WTC11 (cell line): Measurements from ENCODE around the gene TSSK2.

Experiments used
- FOXK1 ChIP-seq: sonication (generic); formaldehyde crosslinking; IDR thresholded peaks from 2 replicates; pipeline ENCODE4 v1.8.0; 2022; ENCODE audit warnings: mild to moderate bottlenecking, moderate library complexity, missing genetic modification reagents
- FOXP1 ChIP-seq: sonication (generic); formaldehyde crosslinking; IDR thresholded peaks from 2 replicates; pipeline ENCODE4 v1.8.0; 2022; ENCODE audit warnings: missing genetic modification reagents, mild to moderate bottlenecking, moderate library complexity, borderline replicate concordance
- KAT7 ChIP-seq: sonication (generic); formaldehyde crosslinking; IDR thresholded peaks from 2 replicates; pipeline ENCODE4 v1.8.1; 2023; ENCODE audit warnings: missing genetic modification reagents, mild to moderate bottlenecking, borderline replicate concordance
- RELA ChIP-seq: sonication (generic); formaldehyde crosslinking; IDR thresholded peaks from 2 replicates; pipeline ENCODE4 v1.8.1; 2022; ENCODE audit warnings: missing genetic modification reagents, mild to moderate bottlenecking, borderline replicate concordance
- RORB ChIP-seq: fragments of 250-450 bp; sonication (Bioruptor Pico); IDR thresholded peaks from 2 replicates; pipeline ENCODE4 v1.9.0; 2021; ENCODE audit warnings: mild to moderate bottlenecking
- TEAD4 ChIP-seq: sonication (generic); formaldehyde crosslinking; IDR thresholded peaks from 2 replicates; pipeline ENCODE4 v1.8.0; 2022; ENCODE audit warnings: mild to moderate bottlenecking, missing genetic modification reagents
- ZNF232 ChIP-seq: sonication (generic); formaldehyde crosslinking; IDR thresholded peaks from 2 replicates; pipeline ENCODE4 v1.8.0; 2022; ENCODE audit warnings: mild to moderate bottlenecking, missing genetic modification reagents
- TF ChIP-seq, protein P1 (sequence below): sonication (generic); formaldehyde crosslinking; IDR thresholded peaks from 2 replicates; pipeline ENCODE4 v1.8.0; 2022; ENCODE audit warnings: missing genetic modification reagents
- TF ChIP-seq, protein P2 (sequence below): sonication (generic); formaldehyde crosslinking; conservative IDR thresholded peaks from 2 replicates; pipeline ENCODE4 v1.8.1; 2022; ENCODE audit warnings: mild to moderate bottlenecking, missing genetic modification reagents
- TF ChIP-seq, protein P3 (sequence below): sonication (generic); formaldehyde crosslinking; IDR thresholded peaks from 2 replicates; pipeline ENCODE4 v1.8.1; 2022; ENCODE audit warnings: low read depth, missing genetic modification reagents, borderline replicate concordance
- TF ChIP-seq, protein P4 (sequence below): sonication (generic); formaldehyde crosslinking; IDR thresholded peaks from 2 replicates; pipeline ENCODE4 v1.8.1; 2023; ENCODE audit warnings: mild to moderate bottlenecking, missing genetic modification reagents, moderate library complexity
- TF ChIP-seq, protein P5 (sequence below): fragments of 200-600 bp; IDR thresholded peaks from 2 replicates; pipeline ENCODE4 v1.8.0; 2022; ENCODE audit warnings: antibody characterized with exemption
- TF ChIP-seq, protein P6 (sequence below): sonication (generic); formaldehyde crosslinking; IDR thresholded peaks from 2 replicates; pipeline ENCODE4 v1.8.0; 2022; ENCODE audit warnings: mild to moderate bottlenecking, missing genetic modification reagents
- TF ChIP-seq, protein P7 (sequence below): sonication (generic); formaldehyde crosslinking; IDR thresholded peaks from 2 replicates; pipeline ENCODE4 v1.8.1; 2022; ENCODE audit warnings: low read depth, mild to moderate bottlenecking, moderate library complexity, missing genetic modification reagents, borderline replicate concordance

DNA sequence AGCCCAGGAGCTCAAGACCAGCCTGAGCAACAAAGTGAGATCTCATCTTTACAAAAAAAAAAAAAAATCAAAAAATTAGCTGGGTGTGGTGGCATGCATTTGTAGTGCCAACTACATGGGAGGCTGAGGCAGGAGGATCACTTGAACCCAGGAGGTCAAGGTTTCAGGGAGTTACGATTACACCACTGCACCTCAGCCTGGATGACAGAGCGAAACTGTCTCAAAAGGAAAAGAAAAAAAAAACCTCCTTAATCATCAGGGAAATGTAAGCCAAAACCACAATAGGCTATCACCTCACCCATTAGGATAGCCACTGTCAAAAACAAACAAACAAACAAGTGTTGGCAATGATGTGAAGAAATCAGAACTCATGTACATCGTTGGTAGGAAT lies 22.3 kb upstream of the TSSK2 start:
- TF ChIP-seq, protein P1, sequence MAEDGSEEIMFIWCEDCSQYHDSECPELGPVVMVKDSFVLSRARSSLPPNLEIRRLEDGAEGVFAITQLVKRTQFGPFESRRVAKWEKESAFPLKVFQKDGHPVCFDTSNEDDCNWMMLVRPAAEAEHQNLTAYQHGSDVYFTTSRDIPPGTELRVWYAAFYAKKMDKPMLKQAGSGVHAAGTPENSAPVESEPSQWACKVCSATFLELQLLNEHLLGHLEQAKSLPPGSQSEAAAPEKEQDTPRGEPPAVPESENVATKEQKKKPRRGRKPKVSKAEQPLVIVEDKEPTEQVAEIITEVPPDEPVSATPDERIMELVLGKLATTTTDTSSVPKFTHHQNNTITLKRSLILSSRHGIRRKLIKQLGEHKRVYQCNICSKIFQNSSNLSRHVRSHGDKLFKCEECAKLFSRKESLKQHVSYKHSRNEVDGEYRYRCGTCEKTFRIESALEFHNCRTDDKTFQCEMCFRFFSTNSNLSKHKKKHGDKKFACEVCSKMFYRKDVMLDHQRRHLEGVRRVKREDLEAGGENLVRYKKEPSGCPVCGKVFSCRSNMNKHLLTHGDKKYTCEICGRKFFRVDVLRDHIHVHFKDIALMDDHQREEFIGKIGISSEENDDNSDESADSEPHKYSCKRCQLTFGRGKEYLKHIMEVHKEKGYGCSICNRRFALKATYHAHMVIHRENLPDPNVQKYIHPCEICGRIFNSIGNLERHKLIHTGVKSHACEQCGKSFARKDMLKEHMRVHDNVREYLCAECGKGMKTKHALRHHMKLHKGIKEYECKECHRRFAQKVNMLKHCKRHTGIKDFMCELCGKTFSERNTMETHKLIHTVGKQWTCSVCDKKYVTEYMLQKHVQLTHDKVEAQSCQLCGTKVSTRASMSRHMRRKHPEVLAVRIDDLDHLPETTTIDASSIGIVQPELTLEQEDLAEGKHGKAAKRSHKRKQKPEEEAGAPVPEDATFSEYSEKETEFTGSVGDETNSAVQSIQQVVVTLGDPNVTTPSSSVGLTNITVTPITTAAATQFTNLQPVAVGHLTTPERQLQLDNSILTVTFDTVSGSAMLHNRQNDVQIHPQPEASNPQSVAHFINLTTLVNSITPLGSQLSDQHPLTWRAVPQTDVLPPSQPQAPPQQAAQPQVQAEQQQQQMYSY (CRISPR knock-in tag): no peak
- TF ChIP-seq, protein P2, sequence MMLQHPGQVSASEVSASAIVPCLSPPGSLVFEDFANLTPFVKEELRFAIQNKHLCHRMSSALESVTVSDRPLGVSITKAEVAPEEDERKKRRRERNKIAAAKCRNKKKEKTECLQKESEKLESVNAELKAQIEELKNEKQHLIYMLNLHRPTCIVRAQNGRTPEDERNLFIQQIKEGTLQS (CRISPR knock-in tag): no peak
- TF ChIP-seq, protein P3, sequence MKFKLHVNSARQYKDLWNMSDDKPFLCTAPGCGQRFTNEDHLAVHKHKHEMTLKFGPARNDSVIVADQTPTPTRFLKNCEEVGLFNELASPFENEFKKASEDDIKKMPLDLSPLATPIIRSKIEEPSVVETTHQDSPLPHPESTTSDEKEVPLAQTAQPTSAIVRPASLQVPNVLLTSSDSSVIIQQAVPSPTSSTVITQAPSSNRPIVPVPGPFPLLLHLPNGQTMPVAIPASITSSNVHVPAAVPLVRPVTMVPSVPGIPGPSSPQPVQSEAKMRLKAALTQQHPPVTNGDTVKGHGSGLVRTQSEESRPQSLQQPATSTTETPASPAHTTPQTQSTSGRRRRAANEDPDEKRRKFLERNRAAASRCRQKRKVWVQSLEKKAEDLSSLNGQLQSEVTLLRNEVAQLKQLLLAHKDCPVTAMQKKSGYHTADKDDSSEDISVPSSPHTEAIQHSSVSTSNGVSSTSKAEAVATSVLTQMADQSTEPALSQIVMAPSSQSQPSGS (CRISPR knock-in tag): no peak
- TF ChIP-seq, protein P4, sequence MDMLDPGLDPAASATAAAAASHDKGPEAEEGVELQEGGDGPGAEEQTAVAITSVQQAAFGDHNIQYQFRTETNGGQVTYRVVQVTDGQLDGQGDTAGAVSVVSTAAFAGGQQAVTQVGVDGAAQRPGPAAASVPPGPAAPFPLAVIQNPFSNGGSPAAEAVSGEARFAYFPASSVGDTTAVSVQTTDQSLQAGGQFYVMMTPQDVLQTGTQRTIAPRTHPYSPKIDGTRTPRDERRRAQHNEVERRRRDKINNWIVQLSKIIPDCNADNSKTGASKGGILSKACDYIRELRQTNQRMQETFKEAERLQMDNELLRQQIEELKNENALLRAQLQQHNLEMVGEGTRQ: no peak
- no peak for TF ChIP-seq ZNF232 (CRISPR knock-in tag)
- TF ChIP-seq, protein P5, sequence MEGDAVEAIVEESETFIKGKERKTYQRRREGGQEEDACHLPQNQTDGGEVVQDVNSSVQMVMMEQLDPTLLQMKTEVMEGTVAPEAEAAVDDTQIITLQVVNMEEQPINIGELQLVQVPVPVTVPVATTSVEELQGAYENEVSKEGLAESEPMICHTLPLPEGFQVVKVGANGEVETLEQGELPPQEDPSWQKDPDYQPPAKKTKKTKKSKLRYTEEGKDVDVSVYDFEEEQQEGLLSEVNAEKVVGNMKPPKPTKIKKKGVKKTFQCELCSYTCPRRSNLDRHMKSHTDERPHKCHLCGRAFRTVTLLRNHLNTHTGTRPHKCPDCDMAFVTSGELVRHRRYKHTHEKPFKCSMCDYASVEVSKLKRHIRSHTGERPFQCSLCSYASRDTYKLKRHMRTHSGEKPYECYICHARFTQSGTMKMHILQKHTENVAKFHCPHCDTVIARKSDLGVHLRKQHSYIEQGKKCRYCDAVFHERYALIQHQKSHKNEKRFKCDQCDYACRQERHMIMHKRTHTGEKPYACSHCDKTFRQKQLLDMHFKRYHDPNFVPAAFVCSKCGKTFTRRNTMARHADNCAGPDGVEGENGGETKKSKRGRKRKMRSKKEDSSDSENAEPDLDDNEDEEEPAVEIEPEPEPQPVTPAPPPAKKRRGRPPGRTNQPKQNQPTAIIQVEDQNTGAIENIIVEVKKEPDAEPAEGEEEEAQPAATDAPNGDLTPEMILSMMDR: no peak
- no peak for TF ChIP-seq RELA
- TF ChIP-seq KAT7 (CRISPR knock-in tag): no peak
- TF ChIP-seq FOXP1 (CRISPR knock-in tag): no peak
- TF ChIP-seq RORB (CRISPR knock-in tag): no peak
- TF ChIP-seq, protein P6, sequence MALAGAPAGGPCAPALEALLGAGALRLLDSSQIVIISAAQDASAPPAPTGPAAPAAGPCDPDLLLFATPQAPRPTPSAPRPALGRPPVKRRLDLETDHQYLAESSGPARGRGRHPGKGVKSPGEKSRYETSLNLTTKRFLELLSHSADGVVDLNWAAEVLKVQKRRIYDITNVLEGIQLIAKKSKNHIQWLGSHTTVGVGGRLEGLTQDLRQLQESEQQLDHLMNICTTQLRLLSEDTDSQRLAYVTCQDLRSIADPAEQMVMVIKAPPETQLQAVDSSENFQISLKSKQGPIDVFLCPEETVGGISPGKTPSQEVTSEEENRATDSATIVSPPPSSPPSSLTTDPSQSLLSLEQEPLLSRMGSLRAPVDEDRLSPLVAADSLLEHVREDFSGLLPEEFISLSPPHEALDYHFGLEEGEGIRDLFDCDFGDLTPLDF (CRISPR knock-in tag): no peak
- TF ChIP-seq, protein P7, sequence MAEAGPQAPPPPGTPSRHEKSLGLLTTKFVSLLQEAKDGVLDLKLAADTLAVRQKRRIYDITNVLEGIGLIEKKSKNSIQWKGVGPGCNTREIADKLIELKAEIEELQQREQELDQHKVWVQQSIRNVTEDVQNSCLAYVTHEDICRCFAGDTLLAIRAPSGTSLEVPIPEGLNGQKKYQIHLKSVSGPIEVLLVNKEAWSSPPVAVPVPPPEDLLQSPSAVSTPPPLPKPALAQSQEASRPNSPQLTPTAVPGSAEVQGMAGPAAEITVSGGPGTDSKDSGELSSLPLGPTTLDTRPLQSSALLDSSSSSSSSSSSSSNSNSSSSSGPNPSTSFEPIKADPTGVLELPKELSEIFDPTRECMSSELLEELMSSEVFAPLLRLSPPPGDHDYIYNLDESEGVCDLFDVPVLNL (CRISPR knock-in tag): no peak
- TF ChIP-seq FOXK1 (CRISPR knock-in tag): no peak
- TF ChIP-seq TEAD4 (CRISPR knock-in tag): no peak
